Measurements from ENCODE around the gene ZMYM2.

ZMYM2 gene

DNA sequence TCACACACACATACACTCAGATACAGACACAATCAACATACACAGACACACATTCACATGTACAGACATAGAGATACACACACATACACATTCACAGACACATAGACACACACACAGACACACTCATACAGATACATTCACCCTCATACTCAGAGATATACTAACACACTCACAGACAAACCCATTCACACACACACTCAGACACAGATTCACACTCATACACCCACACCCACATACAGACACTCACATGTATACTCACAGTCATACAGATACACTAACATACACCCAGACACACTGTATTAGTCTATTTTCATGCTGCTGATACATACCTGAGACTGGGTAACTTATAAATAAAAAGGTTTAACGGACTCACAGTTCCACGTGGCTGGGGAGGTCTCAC lies 171.5 kb downstream of the ZMYM2 start:
- Histone ChIP-seq H3K27ac (ENCODE audit: low read length) (no peak overlapping the region), H3K36me3 (ENCODE audit: insufficient read depth, low read length) (no peaks in the 10 kb centered on the region), H3K27me3 (ENCODE audit: insufficient read depth, low read length, poor library complexity) (peaks cover 21% of the 10 kb centered on the region), H3K79me2 (ENCODE audit: insufficient read depth, low read length) (no peaks in the 10 kb centered on the region), H2AFZ (ENCODE audit: low read depth, low read length) (no peak overlapping the region), H3K4me1 (ENCODE audit: insufficient read depth, low read length) (peaks cover 16% of the 10 kb centered on the region), H3K9me3 (ENCODE audit: insufficient read depth, low read length, severe bottlenecking) (no peaks in the 10 kb centered on the region), H3K4me3 (ENCODE audit: low read depth in 1 of 2, low read length in 2 of 2) (no peak overlapping the region), H4K20me1 (ENCODE audit: insufficient read depth, low read length) (no peaks in the 10 kb centered on the region), H3K9ac (ENCODE audit: low read depth, low read length) (no peak overlapping the region), H3K4me2 (ENCODE audit: insufficient read depth, low read length) (no peak overlapping the region)
- TF ChIP-seq, protein P1, sequence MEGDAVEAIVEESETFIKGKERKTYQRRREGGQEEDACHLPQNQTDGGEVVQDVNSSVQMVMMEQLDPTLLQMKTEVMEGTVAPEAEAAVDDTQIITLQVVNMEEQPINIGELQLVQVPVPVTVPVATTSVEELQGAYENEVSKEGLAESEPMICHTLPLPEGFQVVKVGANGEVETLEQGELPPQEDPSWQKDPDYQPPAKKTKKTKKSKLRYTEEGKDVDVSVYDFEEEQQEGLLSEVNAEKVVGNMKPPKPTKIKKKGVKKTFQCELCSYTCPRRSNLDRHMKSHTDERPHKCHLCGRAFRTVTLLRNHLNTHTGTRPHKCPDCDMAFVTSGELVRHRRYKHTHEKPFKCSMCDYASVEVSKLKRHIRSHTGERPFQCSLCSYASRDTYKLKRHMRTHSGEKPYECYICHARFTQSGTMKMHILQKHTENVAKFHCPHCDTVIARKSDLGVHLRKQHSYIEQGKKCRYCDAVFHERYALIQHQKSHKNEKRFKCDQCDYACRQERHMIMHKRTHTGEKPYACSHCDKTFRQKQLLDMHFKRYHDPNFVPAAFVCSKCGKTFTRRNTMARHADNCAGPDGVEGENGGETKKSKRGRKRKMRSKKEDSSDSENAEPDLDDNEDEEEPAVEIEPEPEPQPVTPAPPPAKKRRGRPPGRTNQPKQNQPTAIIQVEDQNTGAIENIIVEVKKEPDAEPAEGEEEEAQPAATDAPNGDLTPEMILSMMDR (IDR thresholded peaks at IDR 0.05; ENCODE audit: borderline replicate concordance, extremely low read depth, low read length, poor library complexity, severe bottlenecking): no peak
- TF ChIP-seq EZH2 (IDR thresholded peaks at IDR 0.05; ENCODE audit: borderline replicate concordance, low read depth, low read length, severe bottlenecking): no peak
- DNase-seq (no peak), ATAC-seq (ENCODE audit: insufficient read depth, low read depth) (no peak)

DNA sequence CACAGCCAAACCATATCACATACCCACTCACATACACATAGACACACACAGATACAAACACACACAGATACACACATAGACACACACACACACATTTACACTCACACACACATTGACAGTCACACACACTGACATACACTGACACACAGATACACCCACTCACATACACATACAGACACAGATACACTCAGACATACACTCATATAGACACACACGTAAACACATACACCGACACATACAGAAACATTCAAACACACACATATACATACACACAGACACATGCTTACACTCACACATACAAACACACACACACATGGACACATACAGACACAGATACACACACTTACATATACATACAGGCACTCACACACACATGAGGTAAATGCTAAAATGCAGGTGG lies 172.1 kb downstream of the ZMYM2 start:
- H3K79me2 ChIP-seq (ENCODE audit: insufficient read depth, low read length): no peaks in the 10 kb centered on the region
- no peak for ATAC-seq (ENCODE audit: insufficient read depth, low read depth)

DNA sequence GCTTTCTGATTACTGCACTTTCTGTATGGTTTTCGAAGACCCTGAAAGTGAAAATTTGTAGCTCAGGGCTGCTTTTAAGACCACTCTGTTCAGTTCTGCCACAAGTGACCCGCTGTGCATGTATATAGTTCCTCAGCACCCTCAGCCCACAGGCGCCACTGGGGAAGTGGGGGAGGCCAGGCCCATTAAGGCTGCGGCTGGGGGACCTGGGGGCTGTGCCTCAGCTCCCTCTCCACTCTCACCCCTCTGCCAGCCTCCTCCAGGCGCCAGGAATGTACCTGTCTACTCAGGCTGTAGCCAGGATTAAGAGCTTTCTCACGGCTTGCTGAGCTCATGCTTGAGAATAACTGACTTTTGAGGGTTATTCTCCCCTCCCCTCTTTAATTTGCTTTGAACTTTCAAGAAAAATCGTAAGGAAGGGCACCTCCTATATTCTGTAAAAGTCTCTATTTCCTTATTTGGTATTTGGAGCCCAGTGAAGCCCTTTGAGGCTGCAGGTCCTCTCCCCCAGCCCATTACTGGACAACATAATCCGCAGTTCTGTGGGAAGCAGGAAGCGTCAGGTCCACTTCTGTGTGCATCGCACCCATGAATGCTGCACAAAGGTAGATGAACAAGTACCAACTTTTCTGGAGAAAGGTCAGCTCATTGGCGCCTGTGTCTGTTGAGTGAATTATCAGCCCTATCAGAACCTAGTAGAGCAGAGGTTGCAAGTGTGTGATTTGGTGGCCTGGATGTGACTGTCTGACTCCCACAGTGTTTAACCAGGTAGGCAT lies 172.7 kb downstream of the ZMYM2 start:
- Histone ChIP-seq H3K36me3 (ENCODE audit: insufficient read depth, low read length) (no peaks in the 10 kb centered on the region), H3K27me3 (ENCODE audit: insufficient read depth, low read length, poor library complexity) (peaks cover 19% of the 10 kb centered on the region), H3K27ac (ENCODE audit: low read length) (no peak overlapping the region), H2AFZ (ENCODE audit: low read depth, low read length) (no peak overlapping the region), H3K9me3 (ENCODE audit: insufficient read depth, low read length, severe bottlenecking) (no peaks in the 10 kb centered on the region), H3K4me2 (ENCODE audit: insufficient read depth, low read length) (no peak overlapping the region), H3K9ac (ENCODE audit: low read depth, low read length) (no peak overlapping the region), H3K79me2 (ENCODE audit: insufficient read depth, low read length) (no peaks in the 10 kb centered on the region), H3K4me1 (ENCODE audit: insufficient read depth, low read length) (peaks cover 16% of the 10 kb centered on the region), H3K4me3 (ENCODE audit: low read depth in 1 of 2, low read length in 2 of 2) (no peak overlapping the region), H4K20me1 (ENCODE audit: insufficient read depth, low read length) (no peaks in the 10 kb centered on the region)
- TF ChIP-seq EZH2 (IDR thresholded peaks at IDR 0.05; ENCODE audit: borderline replicate concordance, low read depth, low read length, severe bottlenecking): no peak
- TF ChIP-seq, protein P1 (IDR thresholded peaks at IDR 0.05; ENCODE audit: borderline replicate concordance, extremely low read depth, low read length, poor library complexity, severe bottlenecking): no peak
- ATAC-seq (ENCODE audit: insufficient read depth, low read depth): no peak
- DNase-seq: no peak

More for the DNA sequence above, 172.1 kb downstream of the ZMYM2 start:
- Histone ChIP-seq H3K27ac (ENCODE audit: low read length) (no peak overlapping the region), H3K4me2 (ENCODE audit: insufficient read depth, low read length) (no peak overlapping the region), H3K36me3 (ENCODE audit: insufficient read depth, low read length) (no peaks in the 10 kb centered on the region), H2AFZ (ENCODE audit: low read depth, low read length) (no peak overlapping the region), H3K9ac (ENCODE audit: low read depth, low read length) (no peak overlapping the region), H3K27me3 (ENCODE audit: insufficient read depth, low read length, poor library complexity) (peaks cover 19% of the 10 kb centered on the region), H4K20me1 (ENCODE audit: insufficient read depth, low read length) (no peaks in the 10 kb centered on the region), H3K4me3 (ENCODE audit: low read depth in 1 of 2, low read length in 2 of 2) (no peak overlapping the region), H3K4me1 (ENCODE audit: insufficient read depth, low read length) (peaks cover 16% of the 10 kb centered on the region), H3K9me3 (ENCODE audit: insufficient read depth, low read length, severe bottlenecking) (no peaks in the 10 kb centered on the region)
- DNase-seq: no peak
- TF ChIP-seq, protein P1 (IDR thresholded peaks at IDR 0.05; ENCODE audit: borderline replicate concordance, extremely low read depth, low read length, poor library complexity, severe bottlenecking): no peak
- TF ChIP-seq EZH2 (IDR thresholded peaks at IDR 0.05; ENCODE audit: borderline replicate concordance, low read depth, low read length, severe bottlenecking): no peak
